HG03039 (cell line): ENCODE data around the gene FHIT.

Source experiments
- ATAC-seq: cut with Tn5 transposase; IDR thresholded peaks from one replicate; pipeline ENCODE4 v1.9.1; 2021; ENCODE audit warnings: mild to moderate bottlenecking, moderate library complexity; ENCODE audit not compliant: unreplicated experiment

The FHIT gene

GRCh38 chr3:60523536-60523935 lies 727.7 kb downstream of the FHIT start:
- no peak for ATAC-seq

- ATAC-seq, result no peak
Observed at GRCh38 chr3:60517134-60517533, 734.1 kb downstream of the FHIT start.

- no peak for ATAC-seq
Observed at GRCh38 chr3:60514866-60515265, 736.4 kb downstream of the FHIT start.

GRCh38 chr3:60514085-60514649 lies 737.1 kb downstream of the FHIT start:
- ATAC-seq, result no peak

GRCh38 chr3:60513241-60513640 lies 738.0 kb downstream of the FHIT start:
- no peak for ATAC-seq

GRCh38 chr3:60512506-60512905 lies 738.7 kb downstream of the FHIT start:
- no peak for ATAC-seq

- no peak for ATAC-seq
Observed at GRCh38 chr3:60509471-60509870, 741.8 kb downstream of the FHIT start.

GRCh38 chr3:60504827-60505457 lies 746.3 kb downstream of the FHIT start:
- ATAC-seq, result no peak

GRCh38 chr3:60501314-60501713 lies 749.9 kb downstream of the FHIT start:
- no peak for ATAC-seq

- ATAC-seq, result no peak
Observed at GRCh38 chr3:60497902-60498301, 753.4 kb downstream of the FHIT start.

- no peak for ATAC-seq
Observed at GRCh38 chr3:60490992-60491391, 760.3 kb downstream of the FHIT start.

GRCh38 chr3:60475096-60475495 lies 776.2 kb downstream of the FHIT start:
- no peak for ATAC-seq

GRCh38 chr3:60469481-60469880 lies 781.8 kb downstream of the FHIT start:
- ATAC-seq, result no peak

GRCh38 chr3:60463685-60464084 lies 787.6 kb downstream of the FHIT start:
- ATAC-seq, result no peak

- ATAC-seq, result no peak
Observed at GRCh38 chr3:60461267-60461666, 790.0 kb downstream of the FHIT start.

GRCh38 chr3:60456180-60456579 lies 795.1 kb downstream of the FHIT start:
- ATAC-seq, result no peak

- no peak for ATAC-seq
Observed at GRCh38 chr3:60453326-60453725, 797.9 kb downstream of the FHIT start.

GRCh38 chr3:60448696-60449095 lies 802.6 kb downstream of the FHIT start:
- ATAC-seq, result no peak

- ATAC-seq, result no peak
Observed at GRCh38 chr3:60445446-60445845, 805.8 kb downstream of the FHIT start.

- no peak for ATAC-seq
Observed at GRCh38 chr3:60444898-60445437, 806.3 kb downstream of the FHIT start.

GRCh38 chr3:60440869-60441268 lies 810.4 kb downstream of the FHIT start:
- no peak for ATAC-seq

- no peak for ATAC-seq
Observed at GRCh38 chr3:60435941-60436650, 815.2 kb downstream of the FHIT start.
